Measurements from ENCODE around the gene SPG11.
A peak's percentile ranks its signal among the peaks of the same experiment; 100 is the strongest.
"Not testable (repeated sequence)": the region's sequence is repeated elsewhere in the genome, so short reads cannot be mapped to it uniquely, and the experiment has no call there.

Gene SPG11

GRCh38 chr15:44554934-44555723, 108.3 kb downstream of the SPG11 start:
- peak; percentile 26 for DNase-seq (ENCODE audit: low read depth)

- DNase-seq (ENCODE audit: low read depth) = no peak
Observed at GRCh38 chr15:44550734-44551133, 112.7 kb downstream of the SPG11 start.

DNA sequence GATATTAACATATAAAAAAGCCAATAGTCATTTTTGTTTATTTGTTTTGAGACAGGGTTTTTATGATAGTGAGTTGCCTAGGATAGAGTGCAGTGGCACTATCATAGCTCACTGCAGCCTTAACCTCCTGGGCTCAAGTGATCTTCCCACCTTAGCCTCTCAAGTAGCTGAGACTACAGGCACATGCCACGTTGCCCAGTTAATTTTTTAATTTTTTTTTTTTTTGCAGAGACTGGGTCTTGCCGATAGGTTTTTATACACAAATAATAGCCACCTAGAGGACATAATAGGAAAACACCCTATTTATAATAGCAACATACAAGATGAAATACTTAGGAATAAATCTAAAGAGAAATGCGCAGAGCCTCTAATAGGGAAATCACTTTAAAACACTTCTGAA, 113.2 kb downstream of the SPG11 start:
- DNase-seq (ENCODE audit: low read depth) = peak; percentile 39

- DNase-seq (ENCODE audit: low read depth) = not testable (repeated sequence)
Observed at GRCh38 chr15:44549152-44549551, 114.3 kb downstream of the SPG11 start.

GRCh38 chr15:44545913-44546802, 117.3 kb downstream of the SPG11 start:
- DNase-seq (ENCODE audit: low read depth) = peak; percentile 63

DNA sequence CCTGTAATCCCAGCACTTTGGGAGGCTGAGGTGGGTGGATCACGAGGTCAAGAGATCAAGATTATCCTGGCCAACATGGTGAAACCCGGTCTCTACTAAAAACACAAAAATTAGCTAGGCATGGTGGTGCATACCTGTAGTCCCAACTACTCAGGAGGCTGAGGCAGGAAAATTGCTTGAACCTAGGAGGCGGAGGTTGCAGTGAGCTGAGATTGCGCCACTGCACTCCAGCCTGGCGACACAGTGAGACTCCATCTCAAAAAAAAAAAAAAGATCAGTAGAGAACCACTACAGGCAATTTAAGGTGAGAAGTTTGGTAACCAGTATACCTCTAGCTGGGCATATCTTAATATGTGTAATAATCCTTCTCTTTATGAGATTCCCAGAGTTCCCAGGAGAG, 118.7 kb downstream of the SPG11 start:
- DNase-seq (ENCODE audit: low read depth) = not testable (repeated sequence)

DNA sequence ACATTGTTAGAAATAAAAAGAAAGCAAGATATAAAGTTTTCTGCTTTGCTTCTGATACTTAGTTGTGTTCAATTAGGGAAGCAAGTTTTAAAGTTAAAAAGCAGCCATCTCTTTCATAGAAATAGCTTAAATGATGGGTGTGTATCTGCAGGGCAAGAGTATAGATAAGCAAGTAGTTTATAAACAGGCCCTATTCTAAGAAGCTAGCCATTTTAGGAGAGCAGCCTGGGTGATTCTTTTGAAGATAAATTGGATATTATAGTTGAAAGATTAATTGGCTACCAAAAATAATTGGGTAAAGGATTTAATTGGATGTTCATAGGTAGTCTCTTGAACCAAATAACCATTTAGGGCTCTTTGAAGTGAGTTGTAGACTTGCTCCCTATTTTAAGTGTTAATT, 120.9 kb downstream of the SPG11 start:
- no peak for DNase-seq (ENCODE audit: low read depth)

DNA sequence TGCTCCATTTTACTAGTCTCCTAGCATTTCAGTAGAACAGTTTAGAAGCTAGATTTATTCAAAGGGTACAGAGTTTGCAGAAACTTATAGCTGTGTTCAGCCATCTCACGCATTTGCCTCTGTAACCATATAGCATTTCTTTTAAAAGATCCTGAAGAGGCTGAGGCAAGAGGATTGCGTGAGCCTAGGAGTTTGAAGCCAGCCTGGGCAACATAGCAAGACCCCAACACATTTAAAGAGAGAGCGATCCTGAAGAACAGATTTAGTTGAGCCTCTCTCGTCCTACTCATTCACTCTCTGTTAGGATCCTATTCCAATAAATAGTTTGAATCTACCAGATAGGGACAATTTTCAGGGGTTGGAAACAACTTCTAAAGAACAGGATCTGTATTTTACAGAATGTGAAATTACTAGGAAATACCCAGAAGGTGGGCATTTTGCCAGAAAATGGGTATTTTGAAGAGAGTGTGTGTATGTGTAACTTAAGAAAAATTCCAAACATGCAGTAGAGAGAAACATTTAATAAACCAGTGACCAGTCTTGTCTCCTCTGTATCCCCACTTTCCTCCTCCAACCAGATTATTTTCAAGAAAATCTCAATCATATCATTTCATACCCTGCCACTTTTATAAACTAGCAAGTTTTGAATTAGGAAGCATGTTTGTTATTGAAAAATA, 122.0 kb downstream of the SPG11 start:
- DNase-seq (ENCODE audit: low read depth) = peak; percentile 91

GRCh38 chr15:44537735-44538240, 125.7 kb downstream of the SPG11 start:
- peak; percentile 61 for DNase-seq (ENCODE audit: low read depth)

- peak; percentile 98 for DNase-seq (ENCODE audit: low read depth)
Observed at GRCh38 chr15:44536962-44537734, 126.3 kb downstream of the SPG11 start, which contains the start of gene EIF3J. Gene EIF3J, plus strand, starts transcription at chr15:44537147. Its CDS starts 48 bp downstream, at chr15:44537195.

- peak; percentile 92 for DNase-seq (ENCODE audit: low read depth)
Observed at GRCh38 chr15:44536302-44536961, 127.0 kb downstream of the SPG11 start.

GRCh38 chr15:44535523-44536301, 127.8 kb downstream of the SPG11 start:
- no peak for DNase-seq (ENCODE audit: low read depth)

DNA sequence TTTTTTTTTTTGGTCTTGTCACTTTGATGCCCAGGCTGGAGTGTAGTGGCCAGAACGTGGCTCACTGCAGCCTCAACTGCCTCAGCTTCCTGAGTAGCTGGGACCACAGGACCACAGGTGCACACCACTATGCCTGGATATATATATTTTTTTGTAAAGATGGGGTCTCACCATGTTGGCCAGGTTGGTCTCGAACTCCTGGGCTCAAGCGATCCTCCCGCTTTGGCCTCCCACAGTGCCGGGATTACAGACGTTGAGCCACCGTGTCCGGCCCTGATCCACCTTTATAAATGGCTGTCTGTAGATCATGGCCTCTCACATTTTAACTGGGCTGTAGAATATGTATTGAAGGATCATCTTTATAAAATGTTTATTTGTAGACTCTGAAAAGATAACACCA, 128.4 kb downstream of the SPG11 start:
- DNase-seq (ENCODE audit: low read depth) = no peak

DNA sequence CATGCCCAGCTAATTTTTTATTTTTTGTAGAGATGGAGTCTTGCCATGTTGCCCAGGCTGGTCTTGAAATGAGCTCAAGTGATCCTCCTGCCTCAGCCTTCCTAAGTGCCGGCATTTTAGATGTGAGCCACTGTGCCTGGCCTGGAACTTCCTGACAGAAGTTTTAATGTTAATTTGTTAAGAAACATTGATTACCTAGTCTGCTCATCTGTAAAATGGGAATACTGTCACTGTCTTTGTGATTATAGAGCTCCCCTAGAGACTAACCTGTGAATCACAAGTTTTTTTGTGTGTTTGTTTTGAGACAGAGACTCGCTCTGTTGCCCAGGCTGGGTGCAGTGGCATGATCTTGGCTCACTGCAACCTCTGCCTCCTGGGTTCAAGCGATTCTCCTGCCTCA, 130.8 kb downstream of the SPG11 start:
- no peak for DNase-seq (ENCODE audit: low read depth)

- DNase-seq (ENCODE audit: low read depth) = not testable (repeated sequence)
Observed at GRCh38 chr15:44532275-44532674, 131.2 kb downstream of the SPG11 start.

DNA sequence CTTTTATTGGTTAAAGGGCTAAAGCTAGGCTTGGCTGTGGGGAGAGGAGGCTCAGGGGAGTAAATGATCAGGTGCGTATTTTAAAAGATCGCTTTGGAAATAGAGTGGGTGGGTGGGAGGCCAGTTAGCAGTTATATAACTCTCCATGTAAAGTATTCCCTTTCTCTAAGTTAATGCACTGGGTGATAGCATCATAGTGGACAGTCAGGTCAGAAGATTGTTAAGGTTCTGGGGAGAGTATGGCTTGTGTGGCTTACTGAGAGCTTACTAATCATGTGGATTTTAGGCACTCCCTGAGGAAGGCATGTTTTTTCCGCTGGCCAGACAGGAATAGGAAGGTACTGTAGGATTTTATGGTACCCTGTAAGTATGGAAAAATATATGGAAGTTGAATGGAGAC, 132.8 kb downstream of the SPG11 start:
- DNase-seq (ENCODE audit: low read depth) = no peak

- DNase-seq (ENCODE audit: low read depth) = no peak
Observed at GRCh38 chr15:44529864-44530604, 133.4 kb downstream of the SPG11 start.

DNA sequence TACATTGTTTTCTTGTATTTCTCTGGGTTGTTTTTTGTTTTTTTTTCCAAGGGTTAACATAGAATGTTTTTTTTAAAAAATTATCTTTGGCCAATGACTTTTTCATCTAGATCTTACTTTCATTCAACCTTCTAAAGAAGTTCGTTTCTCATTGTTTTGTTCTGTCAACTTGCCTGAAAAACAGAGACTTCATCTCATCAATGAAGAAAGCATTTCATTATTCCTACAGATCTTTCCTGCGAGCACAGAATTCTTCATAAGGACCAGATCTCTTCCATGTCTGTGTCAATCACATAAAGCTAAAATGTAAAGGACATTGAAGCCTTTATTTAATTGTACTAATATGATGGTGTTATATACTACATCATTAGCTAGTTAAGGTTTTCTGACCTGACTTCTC, 136.2 kb downstream of the SPG11 start:
- DNase-seq (ENCODE audit: low read depth) = no peak

DNA sequence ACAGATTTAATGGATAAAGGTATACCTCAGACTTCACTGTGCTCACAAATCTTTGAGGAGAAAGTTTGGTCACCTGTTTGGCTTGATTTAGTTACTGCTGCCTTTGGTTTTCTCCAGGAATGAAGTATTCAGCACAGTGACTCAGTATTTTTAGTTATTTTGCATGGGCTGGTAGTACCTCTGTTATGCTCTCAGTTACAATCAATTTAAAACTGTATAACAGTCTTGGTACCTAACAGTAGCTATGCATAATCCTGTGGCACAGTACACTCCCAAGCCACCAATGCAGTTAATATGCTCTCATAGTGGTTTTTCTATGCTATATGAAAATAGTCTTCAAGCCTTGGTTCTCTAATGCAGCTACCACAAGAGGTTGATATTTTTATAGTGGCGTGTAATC, 138.4 kb downstream of the SPG11 start:
- no peak for DNase-seq (ENCODE audit: low read depth)

Measured in EH (cell line).